C4-2B (cell line): Measurements from ENCODE around the gene TMEM201.
"Not testable (repeated sequence)": the region's sequence is repeated elsewhere in the genome, so short reads cannot be mapped to it uniquely, and the experiment has no call there.

ENCODE experiments used
- ZFX ChIP-seq: fragments of 450-650 bp; IDR thresholded peaks from 2 replicates; pipeline ENCODE4 v1.6.1; 2017
- TF ChIP-seq, protein P1 (sequence below): fragments of 450-650 bp; conservative IDR thresholded peaks from 2 replicates; pipeline ENCODE4 v1.5.1; 2017; ENCODE audit warnings: mild to moderate bottlenecking

DNA sequence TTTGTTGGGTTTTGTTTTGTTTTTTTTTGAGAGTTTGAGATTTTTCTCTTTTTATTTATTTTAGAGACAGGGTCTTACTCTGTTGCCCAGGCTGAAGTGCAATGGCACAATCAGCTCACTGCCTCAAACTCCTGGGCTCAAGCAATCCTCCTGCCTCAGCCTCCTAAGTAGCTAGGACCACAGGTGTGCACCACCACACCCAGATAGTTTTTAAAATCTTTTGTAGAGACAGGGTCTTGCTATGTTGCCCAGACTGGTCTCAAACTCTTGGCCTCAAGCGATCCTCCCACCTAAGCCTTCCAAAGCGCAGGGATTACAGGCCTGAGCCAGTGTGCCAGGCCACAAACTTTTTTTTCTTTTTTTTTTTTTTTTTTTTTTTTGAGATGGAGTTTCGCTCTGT, 36.3 kb downstream of the TMEM201 start:
- TF ChIP-seq, protein P1, sequence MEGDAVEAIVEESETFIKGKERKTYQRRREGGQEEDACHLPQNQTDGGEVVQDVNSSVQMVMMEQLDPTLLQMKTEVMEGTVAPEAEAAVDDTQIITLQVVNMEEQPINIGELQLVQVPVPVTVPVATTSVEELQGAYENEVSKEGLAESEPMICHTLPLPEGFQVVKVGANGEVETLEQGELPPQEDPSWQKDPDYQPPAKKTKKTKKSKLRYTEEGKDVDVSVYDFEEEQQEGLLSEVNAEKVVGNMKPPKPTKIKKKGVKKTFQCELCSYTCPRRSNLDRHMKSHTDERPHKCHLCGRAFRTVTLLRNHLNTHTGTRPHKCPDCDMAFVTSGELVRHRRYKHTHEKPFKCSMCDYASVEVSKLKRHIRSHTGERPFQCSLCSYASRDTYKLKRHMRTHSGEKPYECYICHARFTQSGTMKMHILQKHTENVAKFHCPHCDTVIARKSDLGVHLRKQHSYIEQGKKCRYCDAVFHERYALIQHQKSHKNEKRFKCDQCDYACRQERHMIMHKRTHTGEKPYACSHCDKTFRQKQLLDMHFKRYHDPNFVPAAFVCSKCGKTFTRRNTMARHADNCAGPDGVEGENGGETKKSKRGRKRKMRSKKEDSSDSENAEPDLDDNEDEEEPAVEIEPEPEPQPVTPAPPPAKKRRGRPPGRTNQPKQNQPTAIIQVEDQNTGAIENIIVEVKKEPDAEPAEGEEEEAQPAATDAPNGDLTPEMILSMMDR, result not testable (repeated sequence)
- not testable (repeated sequence) for TF ChIP-seq ZFX
